Uterus (tissue), 4 donors: ENCODE data around the gene NACC1. TPM values are rescaled to one million over a fixed set of nuclear protein-coding genes. Genes with fewer than 3 reads are reported as not detected.

ENCODE experiments used
- DNase-seq, 2 donors: peaks; one replicate each; pipeline ENCODE4 v3.0.0-alpha.2; 2019 to 2020
- H3K27ac ChIP-seq, 2 donors: fragments of 200-600 bp; sonication (generic); 1 replicate in 1 of 2; 2 replicates in 1 of 2; pipeline ENCODE4 v1.5.1; 2016 to 2018
- H3K27me3 ChIP-seq, 2 donors: fragments of 200-600 bp; sonication (generic); one replicate each; pipeline ENCODE4 v1.5.1; 2018 to 2019; ENCODE audit warnings: control low read depth in 1 of 2
- H3K36me3 ChIP-seq, 2 donors: fragments of 200-600 bp; sonication (generic); one replicate each; pipeline ENCODE4 v1.5.1; 2019; ENCODE audit warnings: control low read depth in 1 of 2
- H3K4me1 ChIP-seq, 2 donors: fragments of 200-600 bp; sonication (generic); one replicate each; pipeline ENCODE4 v1.5.1; 2018 to 2019; ENCODE audit warnings: control low read depth in 1 of 2
- H3K4me3 ChIP-seq, 2 donors: fragments of 200-600 bp; sonication (generic); 1 replicate in 1 of 2; 2 replicates in 1 of 2; pipeline ENCODE4 v1.5.1; 2018 to 2019; ENCODE audit warnings: mild to moderate bottlenecking in 1 of 2
- H3K9me3 ChIP-seq, 2 donors: fragments of 200-600 bp; sonication (generic); one replicate each; pipeline ENCODE4 v1.5.1; 2019; ENCODE audit warnings: control low read depth in 1 of 2
- POLR2A ChIP-seq, 2 donors: fragments of 450-650 bp; IDR thresholded peaks; one replicate each; pipeline ENCODE4 v1.6.1; 2016; ENCODE audit warnings: antibody characterized with exemption in 2 of 2, mild to moderate bottlenecking in 1 of 2, moderate library complexity in 1 of 2
- intact Hi-C: fragments of 100-400 bp; cut with DNase I; formaldehyde crosslinking; loops from one replicate; pipeline ENCODE4 v1.15.1; 2023; ENCODE audit warnings: low total_unique reads
- total RNA-seq, 4 donors: library from RNA; depleted of rRNA in 3 of 4; stranded (reverse); fragments of >200 nt in 3 of 4; gene quantifications; one replicate each; pipeline versions ENCODE4 v1.1.0 to v1.2.4, GENCODE V29; 2014 to 2023
- TF ChIP-seq, protein P1 (sequence below), 4 experiments: fragments of 200-600 bp in 2 of 4; fragments of 450-650 bp in 2 of 4; sonication (generic) in 2 of 4; IDR thresholded peaks; one replicate each; pipeline ENCODE4 v1.5.1; 2016 to 2019; ENCODE audit warnings: antibody characterized with exemption in 4 of 4, mild to moderate bottlenecking in 2 of 4, moderate library complexity in 1 of 4
- donor health status: DM: yes; HTN: yes; CAD: no.

NACC1 gene
- total RNA-seq, 4 donors from 2014 or later, result 13.4 to 28.1 (median 15.8) TPM

DNA sequence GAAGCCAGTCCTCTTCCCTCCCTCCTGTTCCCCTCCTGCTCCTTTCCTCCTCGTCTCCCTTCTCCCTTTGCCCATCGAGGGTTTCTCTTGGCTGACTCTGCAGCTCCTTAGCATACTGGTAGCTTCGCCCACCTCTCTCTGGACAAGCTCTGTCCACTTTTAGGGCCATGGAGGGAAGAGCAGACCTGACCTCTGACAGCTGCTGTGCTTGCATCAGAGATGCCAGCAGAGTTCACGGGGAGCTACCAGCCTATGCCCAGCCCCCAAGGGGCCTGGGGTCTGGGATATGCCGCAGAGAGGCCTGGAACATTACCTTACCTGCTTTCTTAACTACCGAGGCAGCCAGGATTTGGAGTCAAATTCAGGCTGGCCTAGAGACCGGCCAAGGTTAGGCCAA is 35.1 kb upstream of the NACC1 start:
- Histone ChIP-seq H3K4me3 (no peak overlapping the region), H3K36me3 (no peaks in the 10 kb centered on the region), H3K27me3 (no peaks in the 10 kb centered on the region), H3K9me3 (no peaks in the 10 kb centered on the region), H3K27ac (peak overlapping the region; percentile 69 to 93), H3K4me1 (peaks cover 19 to 23% of the 10 kb centered on the region in 2 donors)
- intact Hi-C loops, result no loop called here
- TF ChIP-seq, protein P1, sequence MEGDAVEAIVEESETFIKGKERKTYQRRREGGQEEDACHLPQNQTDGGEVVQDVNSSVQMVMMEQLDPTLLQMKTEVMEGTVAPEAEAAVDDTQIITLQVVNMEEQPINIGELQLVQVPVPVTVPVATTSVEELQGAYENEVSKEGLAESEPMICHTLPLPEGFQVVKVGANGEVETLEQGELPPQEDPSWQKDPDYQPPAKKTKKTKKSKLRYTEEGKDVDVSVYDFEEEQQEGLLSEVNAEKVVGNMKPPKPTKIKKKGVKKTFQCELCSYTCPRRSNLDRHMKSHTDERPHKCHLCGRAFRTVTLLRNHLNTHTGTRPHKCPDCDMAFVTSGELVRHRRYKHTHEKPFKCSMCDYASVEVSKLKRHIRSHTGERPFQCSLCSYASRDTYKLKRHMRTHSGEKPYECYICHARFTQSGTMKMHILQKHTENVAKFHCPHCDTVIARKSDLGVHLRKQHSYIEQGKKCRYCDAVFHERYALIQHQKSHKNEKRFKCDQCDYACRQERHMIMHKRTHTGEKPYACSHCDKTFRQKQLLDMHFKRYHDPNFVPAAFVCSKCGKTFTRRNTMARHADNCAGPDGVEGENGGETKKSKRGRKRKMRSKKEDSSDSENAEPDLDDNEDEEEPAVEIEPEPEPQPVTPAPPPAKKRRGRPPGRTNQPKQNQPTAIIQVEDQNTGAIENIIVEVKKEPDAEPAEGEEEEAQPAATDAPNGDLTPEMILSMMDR (IDR thresholded peaks at IDR 0.05), result no peak
- no peak for TF ChIP-seq POLR2A (IDR thresholded peaks at IDR 0.05)
- DNase-seq, result no peak

DNA sequence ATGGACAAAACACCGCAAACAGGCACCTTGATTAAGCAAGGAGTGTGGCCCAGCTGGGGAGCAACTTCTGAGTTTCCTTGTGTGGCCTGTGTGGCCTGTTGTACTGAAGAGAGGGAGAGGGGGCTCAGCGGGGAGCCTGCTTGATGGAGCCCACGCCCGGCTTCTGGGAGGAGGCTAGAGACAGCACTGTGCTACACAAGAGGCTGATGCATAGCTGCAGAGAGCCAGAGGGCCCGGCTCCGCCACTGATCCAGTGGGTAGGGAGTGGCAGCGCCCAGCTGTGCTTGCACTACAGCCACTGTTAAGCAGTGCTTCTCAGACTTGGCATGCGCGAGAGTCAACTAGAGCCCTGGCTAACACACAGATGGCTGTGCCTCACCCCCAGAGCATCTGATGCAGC is 34.4 kb upstream of the NACC1 start:
- intact Hi-C loops, result no loop called here
- no peak for DNase-seq
- peak overlapping the region; percentile 69 to 93 for H3K27ac ChIP-seq
- no peaks in the 10 kb centered on the region for H3K9me3 ChIP-seq
- no peaks in the 10 kb centered on the region for H3K27me3 ChIP-seq
- no peaks in the 10 kb centered on the region for H3K36me3 ChIP-seq
- H3K4me3 ChIP-seq, result no peak overlapping the region
- no peak for TF ChIP-seq POLR2A (IDR thresholded peaks at IDR 0.05)
- TF ChIP-seq, protein P1 (IDR thresholded peaks at IDR 0.05), result no peak
- peaks cover 13 to 17% of the 10 kb centered on the region in 2 donors for H3K4me1 ChIP-seq

DNA sequence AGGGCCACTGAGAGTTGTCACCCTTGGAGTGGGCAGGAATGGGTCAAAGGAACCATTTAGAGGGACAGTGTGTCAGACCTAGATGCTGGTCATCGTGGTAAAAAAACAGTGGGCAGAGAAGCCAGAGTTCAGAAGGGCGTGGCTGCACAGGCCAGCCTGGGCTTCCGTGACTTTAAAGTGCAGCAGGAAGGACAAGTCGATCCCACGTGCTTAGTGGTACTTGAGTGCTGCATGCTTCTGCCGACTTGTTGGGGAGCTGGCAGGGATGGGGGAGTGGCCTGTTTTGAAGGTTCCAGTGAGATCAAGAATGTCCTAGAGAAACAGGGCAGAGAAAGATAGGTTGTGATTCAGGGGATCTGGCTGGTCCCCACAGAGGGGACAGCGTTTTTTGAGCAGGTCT is 32.4 kb upstream of the NACC1 start:
- H3K27me3 ChIP-seq, result no peaks in the 10 kb centered on the region
- H3K27ac ChIP-seq, result peak overlapping the region; percentile 59 to 93
- H3K4me1 ChIP-seq, result peaks cover 5 to 8% of the 10 kb centered on the region in 2 donors
- no peak for TF ChIP-seq POLR2A (IDR thresholded peaks at IDR 0.05)
- TF ChIP-seq, protein P1 (IDR thresholded peaks at IDR 0.05), result no peak
- DNase-seq, result no peak
- intact Hi-C loops, result no loop called here
- no peaks in the 10 kb centered on the region for H3K9me3 ChIP-seq
- no peak overlapping the region for H3K4me3 ChIP-seq
- no peaks in the 10 kb centered on the region for H3K36me3 ChIP-seq

DNA sequence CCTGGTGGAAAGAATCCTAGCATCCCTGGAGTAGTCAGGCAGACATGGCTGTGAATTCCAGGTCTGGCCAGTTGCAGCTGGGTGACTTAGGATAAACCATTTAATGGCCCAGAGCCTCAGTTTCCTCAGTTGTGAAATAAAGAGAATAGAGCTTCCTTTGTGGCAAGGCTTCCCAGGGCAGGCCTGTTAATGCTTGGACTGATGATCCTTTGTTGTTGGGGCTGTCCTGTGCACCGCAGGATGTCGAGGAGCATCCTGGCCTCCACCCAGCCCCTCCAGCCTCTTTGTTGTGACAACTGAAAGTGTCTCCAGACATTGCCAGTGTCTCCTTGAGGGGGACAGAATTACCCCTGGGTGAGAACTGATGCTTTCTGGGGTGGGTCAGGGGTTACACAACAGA is 31.7 kb upstream of the NACC1 start:
- no peak for TF ChIP-seq POLR2A (IDR thresholded peaks at IDR 0.05)
- TF ChIP-seq, protein P1 (IDR thresholded peaks at IDR 0.05), result no peak
- no peaks in the 10 kb centered on the region for H3K27me3 ChIP-seq
- no peaks in the 10 kb centered on the region for H3K36me3 ChIP-seq
- intact Hi-C loops, result no loop called here
- no peak overlapping the region for H3K4me3 ChIP-seq
- peaks cover 9 to 12% of the 10 kb centered on the region in 2 donors for H3K4me1 ChIP-seq
- no peak for DNase-seq
- H3K9me3 ChIP-seq, result no peaks in the 10 kb centered on the region
- peak overlapping the region; percentile 59 to 93 for H3K27ac ChIP-seq

DNA sequence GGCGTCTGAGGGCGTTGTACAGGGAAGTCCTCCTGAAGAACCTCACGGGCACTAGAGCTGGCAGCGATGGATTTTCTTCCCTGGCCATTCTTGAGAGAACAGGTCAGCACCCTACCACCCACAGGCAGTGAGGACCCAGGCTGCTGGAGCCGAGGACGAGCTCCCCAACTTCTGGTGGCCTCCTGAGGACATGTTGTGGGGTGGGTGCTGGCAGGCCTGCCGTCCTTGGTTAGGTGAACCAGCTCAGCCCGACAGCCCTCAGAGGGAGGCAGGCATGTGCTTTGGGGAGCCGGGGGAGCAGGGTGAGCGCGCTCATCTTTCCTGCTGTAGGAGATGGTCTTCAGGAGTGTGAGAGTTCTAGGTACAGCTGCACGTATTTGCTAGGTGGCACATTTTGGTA is 30.8 kb upstream of the NACC1 start:
- no peaks in the 10 kb centered on the region for H3K27me3 ChIP-seq
- no peaks in the 10 kb centered on the region for H3K9me3 ChIP-seq
- TF ChIP-seq, protein P1 (IDR thresholded peaks at IDR 0.05), result no peak
- TF ChIP-seq POLR2A (IDR thresholded peaks at IDR 0.05), result no peak
- peak overlapping the region; percentile 59 to 93 for H3K27ac ChIP-seq
- H3K4me3 ChIP-seq, result no peak overlapping the region
- DNase-seq, result no peak
- H3K36me3 ChIP-seq, result no peaks in the 10 kb centered on the region
- peaks cover 18 to 19% of the 10 kb centered on the region in 2 donors for H3K4me1 ChIP-seq
- intact Hi-C loops, result no loop called here
